Esophagus squamous epithelium (tissue), 4 donors: ENCODE data around the gene ITGAX.

Source experiments
- CTCF ChIP-seq, 6 experiments: fragments of 450-650 bp in 4 of 6; fragments of 200-600 bp in 2 of 6; sonication (generic) in 2 of 6; IDR thresholded peaks; one replicate each; pipeline ENCODE4 v1.5.1; 2016 to 2019; ENCODE audit warnings: antibody characterized with exemption in 6 of 6, mild to moderate bottlenecking in 4 of 6, moderate library complexity in 4 of 6
- POLR2A ChIP-seq, 4 donors: fragments of 450-650 bp; IDR thresholded peaks; one replicate each; pipeline ENCODE4 v1.6.1; 2017; ENCODE audit warnings: antibody characterized with exemption in 4 of 4, mild to moderate bottlenecking in 4 of 4, moderate library complexity in 3 of 4

- TF ChIP-seq CTCF (IDR thresholded peaks at IDR 0.05), result no peak
- TF ChIP-seq POLR2A (IDR thresholded peaks at IDR 0.05), result no peak
These were observed 25.1 kb upstream of the ITGAX start for GRCh38 chr16:31329671-31330552.
